ENCODE results near the gene RHOBTB1.
"Not testable (repeated sequence)": the region's sequence is repeated elsewhere in the genome, so short reads cannot be mapped to it uniquely, and the experiment has no call there.

The RHOBTB1 gene

DNA sequence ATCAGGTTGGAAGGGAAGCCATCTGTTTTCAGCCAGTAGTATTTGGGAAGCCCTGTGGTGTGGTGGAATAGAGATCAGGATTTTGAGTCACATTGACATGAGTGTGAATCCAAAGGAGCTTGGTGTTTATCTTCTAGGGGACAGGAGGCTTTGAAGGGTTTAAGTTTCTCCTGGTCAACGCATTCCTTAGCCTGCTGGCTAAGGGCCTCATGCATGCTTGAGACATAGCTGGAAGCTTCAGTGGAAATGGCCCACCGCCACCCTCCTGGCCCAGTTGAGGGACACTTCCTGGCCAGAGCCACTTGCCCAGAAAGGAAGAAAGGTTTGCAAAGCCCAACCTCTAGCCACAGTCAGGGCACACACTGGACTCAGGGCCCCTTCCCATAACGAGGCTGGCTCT is 94.8 kb downstream of the RHOBTB1 start:
- TF ChIP-seq, protein P1, sequence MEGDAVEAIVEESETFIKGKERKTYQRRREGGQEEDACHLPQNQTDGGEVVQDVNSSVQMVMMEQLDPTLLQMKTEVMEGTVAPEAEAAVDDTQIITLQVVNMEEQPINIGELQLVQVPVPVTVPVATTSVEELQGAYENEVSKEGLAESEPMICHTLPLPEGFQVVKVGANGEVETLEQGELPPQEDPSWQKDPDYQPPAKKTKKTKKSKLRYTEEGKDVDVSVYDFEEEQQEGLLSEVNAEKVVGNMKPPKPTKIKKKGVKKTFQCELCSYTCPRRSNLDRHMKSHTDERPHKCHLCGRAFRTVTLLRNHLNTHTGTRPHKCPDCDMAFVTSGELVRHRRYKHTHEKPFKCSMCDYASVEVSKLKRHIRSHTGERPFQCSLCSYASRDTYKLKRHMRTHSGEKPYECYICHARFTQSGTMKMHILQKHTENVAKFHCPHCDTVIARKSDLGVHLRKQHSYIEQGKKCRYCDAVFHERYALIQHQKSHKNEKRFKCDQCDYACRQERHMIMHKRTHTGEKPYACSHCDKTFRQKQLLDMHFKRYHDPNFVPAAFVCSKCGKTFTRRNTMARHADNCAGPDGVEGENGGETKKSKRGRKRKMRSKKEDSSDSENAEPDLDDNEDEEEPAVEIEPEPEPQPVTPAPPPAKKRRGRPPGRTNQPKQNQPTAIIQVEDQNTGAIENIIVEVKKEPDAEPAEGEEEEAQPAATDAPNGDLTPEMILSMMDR (IDR thresholded peaks at IDR 0.05): no peak
- H3K27ac ChIP-seq: peak overlapping the region in 1 of 2 donors; percentile 20
- intact Hi-C loops (cut with DNase I; ENCODE audit: low total_unique reads): no loop called here

GRCh38 chr10:60848680-60849079 is 95.3 kb downstream of the RHOBTB1 start:
- H3K27me3 ChIP-seq: no peaks in the 10 kb centered on the region
- peaks cover 0 to 47% (median 20%) of the 10 kb centered on the region in 4 donors for H3K4me1 ChIP-seq
- no peaks in the 10 kb centered on the region for H3K9me3 ChIP-seq
- H3K36me3 ChIP-seq: no peaks in the 10 kb centered on the region
- no peak overlapping the region for H3K4me3 ChIP-seq
- no peak for DNase-seq
- intact Hi-C loops (cut with DNase I; ENCODE audit: low total_unique reads): no loop called here
- TF ChIP-seq, protein P1 (IDR thresholded peaks at IDR 0.05): no peak
- peak overlapping the region; percentile 20 to 45 for H3K27ac ChIP-seq

More for the DNA sequence above, 94.8 kb downstream of the RHOBTB1 start:
- H3K9me3 ChIP-seq: no peaks in the 10 kb centered on the region
- no peak overlapping the region for H3K4me3 ChIP-seq
- H3K36me3 ChIP-seq: no peaks in the 10 kb centered on the region
- no peaks in the 10 kb centered on the region for H3K27me3 ChIP-seq
- peaks cover 0 to 47% (median 20%) of the 10 kb centered on the region in 4 donors for H3K4me1 ChIP-seq
- DNase-seq: no peak

DNA sequence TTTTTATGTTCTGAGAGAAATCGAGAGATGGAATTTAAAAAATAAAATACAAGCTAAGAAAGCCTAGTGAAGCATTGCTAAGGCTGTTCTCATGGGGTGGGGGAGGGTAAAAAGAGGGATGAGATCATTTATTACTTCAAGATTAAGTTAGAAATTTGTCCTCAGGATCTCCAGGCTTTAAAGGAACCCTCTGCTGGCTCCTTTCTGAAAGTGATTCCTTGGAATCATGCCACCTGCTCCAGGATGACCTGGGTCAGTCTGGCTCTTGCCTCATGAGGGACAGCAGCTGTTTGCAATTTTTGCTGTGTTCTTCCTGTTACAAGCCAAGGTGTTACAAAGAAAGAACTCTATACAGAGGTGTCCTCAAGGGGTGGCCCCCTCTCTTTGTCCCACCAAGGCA is 95.9 kb downstream of the RHOBTB1 start:
- Histone ChIP-seq H3K4me1 (peaks cover 0 to 43% (median 18%) of the 10 kb centered on the region in 4 donors), H3K27me3 (no peaks in the 10 kb centered on the region), H3K27ac (peak overlapping the region; percentile 20 to 45), H3K36me3 (no peaks in the 10 kb centered on the region), H3K9me3 (no peaks in the 10 kb centered on the region), H3K4me3 (no peak overlapping the region)
- no peak for DNase-seq
- intact Hi-C loops (cut with DNase I; ENCODE audit: low total_unique reads): no loop called here
- TF ChIP-seq, protein P1 (IDR thresholded peaks at IDR 0.05): peak in 1 of 2 experiments; percentile 13

DNA sequence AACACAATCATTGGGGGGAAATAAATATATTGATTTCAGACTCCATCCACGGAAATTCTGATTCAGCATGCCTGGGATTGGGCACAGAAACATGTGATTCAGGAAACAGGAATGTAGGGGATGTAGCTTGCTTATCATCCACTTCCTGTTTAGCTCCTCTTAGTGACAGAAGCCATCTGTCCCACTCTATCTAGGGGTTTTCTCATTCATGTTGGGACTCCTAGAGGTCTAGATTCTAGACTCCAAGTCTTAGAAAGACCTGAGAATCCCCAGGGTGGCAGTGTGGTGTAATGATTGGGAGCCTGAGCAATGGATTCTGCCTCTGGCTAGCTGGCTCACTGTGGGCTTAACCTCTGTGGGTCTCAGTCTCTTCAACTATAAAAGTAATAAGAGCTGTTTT is 97.8 kb downstream of the RHOBTB1 start:
- TF ChIP-seq, protein P1 (IDR thresholded peaks at IDR 0.05): no peak
- H3K27me3 ChIP-seq: no peaks in the 10 kb centered on the region
- H3K9me3 ChIP-seq: no peaks in the 10 kb centered on the region
- peaks cover 0 to 28% (median 14%) of the 10 kb centered on the region in 4 donors for H3K4me1 ChIP-seq
- H3K27ac ChIP-seq: no peak overlapping the region
- no peak for DNase-seq
- intact Hi-C loops (cut with DNase I; ENCODE audit: low total_unique reads): no loop called here
- H3K4me3 ChIP-seq: no peak overlapping the region
- H3K36me3 ChIP-seq: no peaks in the 10 kb centered on the region

- H3K27ac ChIP-seq: no peak overlapping the region
- intact Hi-C loops (cut with DNase I; ENCODE audit: low total_unique reads): no loop called here
- no peaks in the 10 kb centered on the region for H3K36me3 ChIP-seq
- no peaks in the 10 kb centered on the region for H3K9me3 ChIP-seq
- H3K4me3 ChIP-seq: no peak overlapping the region
- peaks cover 0 to 28% (median 14%) of the 10 kb centered on the region in 4 donors for H3K4me1 ChIP-seq
- TF ChIP-seq, protein P1 (IDR thresholded peaks at IDR 0.05): no peak
- no peak for DNase-seq
- H3K27me3 ChIP-seq: no peaks in the 10 kb centered on the region
These were observed 98.9 kb downstream of the RHOBTB1 start for GRCh38 chr10:60845038-60845437.

DNA sequence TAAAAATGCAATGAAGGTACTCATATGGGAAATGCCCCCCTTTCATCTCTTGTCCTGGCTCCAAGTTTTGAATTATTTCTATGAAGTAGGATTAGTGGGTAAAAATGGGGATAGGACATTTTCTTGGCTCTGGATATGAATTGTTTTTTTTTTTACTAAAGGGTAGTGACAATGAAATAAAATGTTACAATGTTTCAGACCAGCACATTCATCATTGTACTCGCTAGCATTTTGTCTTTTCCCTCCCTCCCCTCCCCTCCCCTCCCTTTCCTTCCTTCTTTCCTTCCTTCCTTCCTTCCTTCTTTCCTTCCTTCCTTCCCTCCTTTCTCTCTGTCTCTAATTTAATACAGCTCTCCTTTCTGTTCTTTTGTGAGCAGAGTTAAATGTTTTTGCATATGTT is 101.3 kb downstream of the RHOBTB1 start:
- no peak for DNase-seq
- no peaks in the 10 kb centered on the region for H3K9me3 ChIP-seq
- H3K36me3 ChIP-seq: no peaks in the 10 kb centered on the region
- TF ChIP-seq, protein P1 (IDR thresholded peaks at IDR 0.05): no peak
- no peak overlapping the region for H3K27ac ChIP-seq
- no peak overlapping the region for H3K4me3 ChIP-seq
- no peaks in the 10 kb centered on the region for H3K27me3 ChIP-seq
- intact Hi-C loops (cut with DNase I; ENCODE audit: low total_unique reads): no loop called here
- H3K4me1 ChIP-seq: peaks cover 0 to 8% (median 0%) of the 10 kb centered on the region in 4 donors

DNA sequence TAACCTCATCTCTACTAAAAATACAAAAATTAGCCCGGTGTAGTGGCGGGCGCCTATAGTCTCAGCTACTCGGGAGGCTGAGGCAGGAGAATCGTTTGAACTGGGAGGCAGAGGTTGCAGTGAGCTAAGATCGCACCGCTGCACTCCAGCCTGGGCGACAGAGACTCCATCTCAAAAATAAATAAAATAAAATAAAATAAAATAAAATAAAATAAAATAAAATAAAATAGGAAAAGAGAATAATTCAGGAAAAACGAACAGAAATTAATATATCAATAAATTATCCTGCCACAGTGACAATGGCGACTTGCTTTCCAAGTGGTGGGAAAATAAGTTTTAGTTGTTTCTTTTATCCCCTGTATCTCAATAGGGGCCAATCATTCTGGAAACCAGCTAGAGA is 102.8 kb downstream of the RHOBTB1 start:
- H3K27me3 ChIP-seq; H3K36me3 ChIP-seq; intact Hi-C loops (cut with DNase I; ENCODE audit: low total_unique reads); H3K4me3 ChIP-seq; H3K27ac ChIP-seq; H3K4me1 ChIP-seq; H3K9me3 ChIP-seq; DNase-seq: not testable (repeated sequence)

All from tibial artery (tissue), 4 donors.